Activated naive CD4-positive, alpha-beta T cell treated with anti-CD3 and anti-CD28 coated beads, Interleukin-2, amount 50 U/mL, for 24 hours (primary cell): Measurements from ENCODE around the gene PSORS1C2.
"Not testable (repeated sequence)": the region's sequence is repeated elsewhere in the genome, so short reads cannot be mapped to it uniquely, and the experiment has no call there.

Experiments used
- H3K27ac Mint-ChIP-seq: one replicate; pipeline ENCODE4 v1.8.0; 2021; ENCODE audit warnings: mild to moderate bottlenecking, mixed read lengths
- H3K27me3 Mint-ChIP-seq: one replicate; pipeline ENCODE4 v1.8.0; 2021; ENCODE audit warnings: mixed read lengths
- H3K36me3 Mint-ChIP-seq: one replicate; pipeline ENCODE4 v1.8.0; 2021; ENCODE audit warnings: mixed read lengths
- H3K4me1 Mint-ChIP-seq: one replicate; pipeline ENCODE4 v1.8.0; 2021; ENCODE audit warnings: mixed read lengths
- H3K4me3 Mint-ChIP-seq: one replicate; pipeline ENCODE4 v1.8.0; 2021; ENCODE audit warnings: mild to moderate bottlenecking, mixed read lengths
- H3K9me3 Mint-ChIP-seq: one replicate; pipeline ENCODE4 v1.8.0; 2021; ENCODE audit warnings: mixed read lengths

PSORS1C2 gene

GRCh38 chr6:31170987-31171671, 32.3 kb upstream of the PSORS1C2 start:
- Mint-ChIP-seq H3K9me3 (no peaks in the 10 kb centered on the region), H3K27ac (no peak overlapping the region), H3K36me3 (no peaks in the 10 kb centered on the region), H3K4me3 (no peak overlapping the region), H3K4me1 (peaks cover 4% of the 10 kb centered on the region), H3K27me3 (no peaks in the 10 kb centered on the region)

DNA sequence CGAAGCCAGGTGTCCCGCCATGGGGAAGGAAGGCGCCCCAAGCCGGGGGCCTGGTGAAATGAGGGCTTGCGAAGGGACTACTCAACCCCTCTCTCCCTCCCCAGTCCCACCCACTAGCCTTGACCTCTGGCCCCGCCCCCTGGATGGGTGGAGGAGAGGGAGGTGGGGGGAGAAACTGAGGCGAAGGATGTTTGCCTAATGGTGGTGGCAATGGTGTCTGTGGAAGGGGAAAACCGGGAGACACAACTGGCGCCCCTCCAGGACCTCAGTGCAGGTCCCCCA, 31.7 kb upstream of the PSORS1C2 start, which contains the start of gene POU5F1:
TSS of gene POU5F1 (minus strand) at position 83 of the 282 bp plus-strand sequence. CDS start at position 21, 62 bp downstream.
- Mint-ChIP-seq H3K27me3 (no peaks in the 10 kb centered on the region), H3K36me3 (no peaks in the 10 kb centered on the region), H3K9me3 (no peaks in the 10 kb centered on the region), H3K4me3 (no peak within 1 kb of the TSS), H3K4me1 (no peaks in the 10 kb centered on the region), H3K27ac (no peak within 1 kb of the TSS)

DNA sequence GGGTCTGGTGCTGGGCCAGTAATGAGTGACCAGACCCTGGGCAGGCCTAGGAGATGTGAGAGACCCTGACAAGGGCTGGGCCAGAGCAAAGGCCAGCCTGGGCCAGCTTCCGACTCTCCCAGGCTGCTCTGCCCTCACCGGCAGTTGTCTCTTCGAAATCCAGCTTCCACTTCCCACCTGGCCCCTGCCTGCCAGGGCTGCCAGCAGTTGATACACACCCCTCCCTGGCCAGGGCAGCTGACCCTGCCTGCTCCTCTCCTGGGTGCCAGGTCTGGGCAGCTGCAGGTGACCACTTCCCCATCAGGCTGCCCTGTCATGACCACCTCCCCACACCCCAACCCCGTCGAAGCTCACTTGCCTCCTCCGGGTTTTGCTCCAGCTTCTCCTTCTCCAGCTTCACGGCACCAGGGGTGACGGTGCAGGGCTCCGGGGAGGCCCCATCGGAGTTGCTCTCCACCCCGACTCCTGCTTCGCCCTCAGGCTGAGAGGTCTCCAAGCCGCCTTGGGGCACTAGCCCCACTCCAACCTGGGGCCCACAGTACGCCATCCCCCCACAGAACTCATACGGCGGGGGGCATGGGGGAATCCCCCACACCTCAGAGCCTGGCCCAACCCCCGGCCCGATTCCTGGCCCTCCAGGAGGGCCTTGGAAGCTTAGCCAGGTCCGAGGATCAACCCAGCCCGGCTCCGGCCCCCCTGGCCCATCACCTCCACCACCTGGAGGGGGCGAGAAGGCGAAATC, 31.2 kb upstream of the PSORS1C2 start:
- not testable (repeated sequence) for H3K27ac Mint-ChIP-seq, H3K27me3 Mint-ChIP-seq, H3K4me3 Mint-ChIP-seq, H3K36me3 Mint-ChIP-seq, H3K4me1 Mint-ChIP-seq, H3K9me3 Mint-ChIP-seq

- no peaks in the 10 kb centered on the region for H3K9me3 Mint-ChIP-seq
- H3K4me3 Mint-ChIP-seq = no peak overlapping the region
- no peak overlapping the region for H3K27ac Mint-ChIP-seq
- H3K27me3 Mint-ChIP-seq = no peaks in the 10 kb centered on the region
- H3K4me1 Mint-ChIP-seq = no peaks in the 10 kb centered on the region
- H3K36me3 Mint-ChIP-seq = no peaks in the 10 kb centered on the region
Measured at GRCh38 chr6:31169123-31169857, 30.4 kb upstream of the PSORS1C2 start.

DNA sequence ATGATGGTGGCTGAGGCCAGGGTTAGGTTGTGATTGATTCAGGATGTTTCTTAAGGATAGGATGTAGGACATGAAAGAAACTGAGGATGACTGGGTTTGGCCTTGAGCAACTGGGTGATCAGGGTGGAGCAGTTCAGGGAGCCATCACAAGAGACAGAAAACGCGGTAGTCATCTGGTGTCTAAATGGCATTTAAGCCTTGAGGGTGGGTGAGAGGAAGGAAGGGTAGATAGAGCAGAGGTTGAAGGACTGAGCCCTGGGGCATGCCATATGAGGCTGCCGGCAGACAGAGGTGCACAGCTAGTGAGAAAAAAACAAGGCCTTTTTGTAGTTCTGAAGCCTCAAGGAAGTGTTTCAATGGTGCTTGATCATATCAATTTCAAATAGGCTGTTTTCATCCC, 29.7 kb upstream of the PSORS1C2 start:
- no peaks in the 10 kb centered on the region for H3K9me3 Mint-ChIP-seq
- no peak overlapping the region for H3K27ac Mint-ChIP-seq
- H3K4me3 Mint-ChIP-seq = no peak overlapping the region
- H3K36me3 Mint-ChIP-seq = no peaks in the 10 kb centered on the region
- no peaks in the 10 kb centered on the region for H3K4me1 Mint-ChIP-seq
- no peaks in the 10 kb centered on the region for H3K27me3 Mint-ChIP-seq

GRCh38 chr6:31165986-31166385, 27.1 kb upstream of the PSORS1C2 start:
- Mint-ChIP-seq H3K27me3 (no peaks in the 10 kb centered on the region), H3K36me3 (no peaks in the 10 kb centered on the region), H3K9me3 (no peaks in the 10 kb centered on the region), H3K27ac (no peak overlapping the region), H3K4me3 (no peak overlapping the region), H3K4me1 (no peaks in the 10 kb centered on the region)

GRCh38 chr6:31165064-31165832, 26.4 kb upstream of the PSORS1C2 start:
- H3K27me3 Mint-ChIP-seq, H3K4me1 Mint-ChIP-seq, H3K4me3 Mint-ChIP-seq, H3K27ac Mint-ChIP-seq, H3K36me3 Mint-ChIP-seq, H3K9me3 Mint-ChIP-seq: not testable (repeated sequence)

DNA sequence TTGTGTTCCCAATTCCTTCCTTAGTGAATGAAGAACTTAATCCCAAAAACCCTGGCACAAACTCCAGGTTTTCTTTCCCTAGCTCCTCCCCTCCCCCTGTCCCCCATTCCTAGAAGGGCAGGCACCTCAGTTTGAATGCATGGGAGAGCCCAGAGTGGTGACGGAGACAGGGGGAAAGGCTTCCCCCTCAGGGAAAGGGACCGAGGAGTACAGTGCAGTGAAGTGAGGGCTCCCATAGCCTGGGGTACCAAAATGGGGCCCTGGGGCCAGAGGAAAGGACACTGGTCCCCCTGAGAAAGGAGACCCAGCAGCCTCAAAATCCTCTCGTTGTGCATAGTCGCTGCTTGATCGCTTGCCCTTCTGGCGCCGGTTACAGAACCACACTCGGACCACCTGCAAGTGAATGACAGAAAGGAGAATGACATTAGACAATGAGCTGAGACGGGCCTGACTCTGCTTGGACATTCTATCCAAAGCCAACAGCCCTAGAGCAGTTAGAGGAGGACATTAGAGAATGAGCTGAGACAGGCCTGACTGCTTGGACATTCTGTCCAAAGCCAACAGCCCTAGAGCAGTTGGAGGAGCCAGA, 25.7 kb upstream of the PSORS1C2 start:
- not testable (repeated sequence) for H3K36me3 Mint-ChIP-seq, H3K27me3 Mint-ChIP-seq, H3K9me3 Mint-ChIP-seq, H3K4me3 Mint-ChIP-seq, H3K4me1 Mint-ChIP-seq, H3K27ac Mint-ChIP-seq

DNA sequence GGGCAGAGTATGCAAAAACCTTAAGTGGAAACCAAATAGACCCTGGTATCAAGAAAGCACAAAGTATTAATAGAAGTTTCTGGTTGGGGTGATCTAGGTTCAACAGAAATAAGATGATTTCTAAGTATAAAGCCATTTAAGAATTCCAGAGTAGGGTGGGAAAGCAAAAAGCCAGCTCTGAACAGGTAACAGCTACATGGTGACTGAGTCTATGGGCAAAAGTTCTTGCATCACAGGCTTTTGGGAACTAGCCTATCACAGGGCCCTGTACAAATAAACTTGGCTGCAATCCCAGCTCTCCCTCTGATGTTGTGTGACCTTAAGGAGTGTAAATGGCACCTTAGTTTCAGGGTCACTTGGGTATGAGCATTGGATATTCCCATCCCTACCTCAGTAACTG, 25.1 kb upstream of the PSORS1C2 start:
- Mint-ChIP-seq H3K4me1 (peaks cover 8% of the 10 kb centered on the region), H3K4me3 (no peak overlapping the region), H3K36me3 (no peaks in the 10 kb centered on the region), H3K27me3 (no peaks in the 10 kb centered on the region), H3K9me3 (no peaks in the 10 kb centered on the region), H3K27ac (no peak overlapping the region)

- Mint-ChIP-seq H3K9me3 (no peaks in the 10 kb centered on the region), H3K36me3 (no peaks in the 10 kb centered on the region), H3K4me3 (no peak overlapping the region), H3K27ac (no peak overlapping the region), H3K27me3 (no peaks in the 10 kb centered on the region), H3K4me1 (peaks cover 20% of the 10 kb centered on the region)
Measured at GRCh38 chr6:31162463-31163165, 23.7 kb upstream of the PSORS1C2 start.

DNA sequence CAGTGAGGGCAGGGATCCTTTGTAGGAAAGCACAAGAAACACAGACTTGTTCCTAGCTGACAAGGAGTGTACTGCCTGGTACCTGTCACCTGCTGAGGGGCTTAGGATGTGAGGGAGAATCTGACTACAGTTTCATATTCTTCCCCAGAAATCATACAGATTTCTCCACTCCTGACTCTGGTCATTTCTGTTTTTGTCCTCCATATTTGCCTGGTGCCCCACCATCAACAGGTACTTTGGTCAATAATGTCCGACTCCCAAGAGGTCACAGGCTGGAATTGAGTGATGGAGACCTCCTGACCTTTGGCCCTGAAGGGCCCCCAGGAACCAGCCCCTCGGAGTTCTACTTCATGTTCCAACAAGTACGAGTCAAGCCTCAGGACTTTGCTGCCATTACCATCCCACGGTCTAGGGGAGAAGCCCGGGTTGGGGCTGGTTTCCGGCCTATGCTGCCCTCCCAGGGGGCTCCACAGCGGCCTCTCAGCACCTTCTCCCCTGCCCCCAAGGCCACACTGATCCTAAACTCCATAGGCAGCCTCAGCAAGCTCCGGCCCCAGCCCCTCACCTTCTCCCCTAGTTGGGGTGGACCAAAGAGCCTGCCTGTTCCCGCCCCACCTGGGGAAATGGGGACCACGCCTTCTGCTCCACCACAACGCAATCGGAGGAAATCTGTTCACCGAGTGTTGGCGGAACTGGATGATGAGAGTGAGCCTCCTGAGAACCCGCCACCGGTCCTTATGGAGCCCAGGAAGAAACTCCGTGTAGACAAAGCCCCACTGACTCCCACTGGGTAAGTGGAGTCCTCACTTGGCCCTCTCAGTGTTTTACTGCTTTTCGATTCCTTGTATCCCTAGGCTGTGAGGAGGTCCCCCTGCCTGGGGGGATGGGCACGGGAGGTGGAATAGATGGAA, 22.6 kb upstream of the PSORS1C2 start:
- no peak overlapping the region for H3K4me3 Mint-ChIP-seq
- no peak overlapping the region for H3K27ac Mint-ChIP-seq
- H3K27me3 Mint-ChIP-seq = no peaks in the 10 kb centered on the region
- no peaks in the 10 kb centered on the region for H3K36me3 Mint-ChIP-seq
- no peaks in the 10 kb centered on the region for H3K9me3 Mint-ChIP-seq
- H3K4me1 Mint-ChIP-seq = peaks cover 29% of the 10 kb centered on the region

DNA sequence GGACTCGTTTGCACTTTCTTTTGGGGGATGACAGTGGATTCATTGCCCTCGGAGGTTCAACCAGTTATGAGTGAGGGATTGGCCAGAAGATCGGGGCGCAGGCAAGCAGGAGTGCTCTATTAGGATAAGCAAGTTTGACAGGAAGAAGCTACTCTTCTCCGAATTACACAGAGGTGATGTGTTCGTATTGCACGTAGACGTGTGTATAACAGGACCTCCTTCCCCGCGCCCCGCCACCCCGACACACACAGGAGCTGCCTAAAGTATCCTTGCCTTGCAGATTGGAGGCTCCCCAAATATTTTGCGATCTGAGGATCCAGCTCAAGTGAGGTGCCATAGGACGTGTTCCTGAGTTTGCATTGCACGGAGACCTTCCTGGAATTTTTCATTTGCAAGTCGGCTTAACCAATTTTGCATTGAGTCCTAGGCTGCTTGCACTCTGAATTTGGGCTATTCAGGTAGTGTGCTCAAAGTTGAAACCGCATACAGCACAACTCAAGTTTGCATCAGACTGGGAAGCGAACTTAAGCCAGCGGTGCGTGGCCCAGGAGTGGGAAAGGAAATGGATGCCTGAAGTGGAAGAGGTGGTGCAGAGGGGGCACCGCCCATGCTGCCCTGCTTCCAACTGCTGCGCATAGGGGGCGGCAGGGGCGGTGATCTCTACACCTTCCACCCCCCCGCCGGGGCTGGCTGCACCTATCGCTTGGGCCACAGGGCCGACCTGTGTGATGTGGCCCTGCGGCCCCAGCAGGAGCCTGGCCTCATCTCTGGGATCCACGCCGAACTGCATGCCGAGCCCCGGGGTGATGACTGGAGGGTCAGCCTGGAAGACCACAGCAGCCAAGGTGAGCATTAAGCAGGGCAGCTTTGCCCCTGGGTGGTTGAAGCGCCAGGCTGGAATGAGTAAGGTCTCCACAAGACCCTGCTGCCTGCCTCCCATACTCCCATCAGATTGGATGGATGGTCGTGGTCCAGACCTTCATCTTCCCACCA, 20.3 kb upstream of the PSORS1C2 start:
- H3K27me3 Mint-ChIP-seq = no peaks in the 10 kb centered on the region
- H3K4me3 Mint-ChIP-seq = peak overlapping the region; percentile 88
- H3K36me3 Mint-ChIP-seq = no peaks in the 10 kb centered on the region
- H3K27ac Mint-ChIP-seq = peak overlapping the region; percentile 60
- H3K9me3 Mint-ChIP-seq = no peaks in the 10 kb centered on the region
- peaks cover 32% of the 10 kb centered on the region for H3K4me1 Mint-ChIP-seq

DNA sequence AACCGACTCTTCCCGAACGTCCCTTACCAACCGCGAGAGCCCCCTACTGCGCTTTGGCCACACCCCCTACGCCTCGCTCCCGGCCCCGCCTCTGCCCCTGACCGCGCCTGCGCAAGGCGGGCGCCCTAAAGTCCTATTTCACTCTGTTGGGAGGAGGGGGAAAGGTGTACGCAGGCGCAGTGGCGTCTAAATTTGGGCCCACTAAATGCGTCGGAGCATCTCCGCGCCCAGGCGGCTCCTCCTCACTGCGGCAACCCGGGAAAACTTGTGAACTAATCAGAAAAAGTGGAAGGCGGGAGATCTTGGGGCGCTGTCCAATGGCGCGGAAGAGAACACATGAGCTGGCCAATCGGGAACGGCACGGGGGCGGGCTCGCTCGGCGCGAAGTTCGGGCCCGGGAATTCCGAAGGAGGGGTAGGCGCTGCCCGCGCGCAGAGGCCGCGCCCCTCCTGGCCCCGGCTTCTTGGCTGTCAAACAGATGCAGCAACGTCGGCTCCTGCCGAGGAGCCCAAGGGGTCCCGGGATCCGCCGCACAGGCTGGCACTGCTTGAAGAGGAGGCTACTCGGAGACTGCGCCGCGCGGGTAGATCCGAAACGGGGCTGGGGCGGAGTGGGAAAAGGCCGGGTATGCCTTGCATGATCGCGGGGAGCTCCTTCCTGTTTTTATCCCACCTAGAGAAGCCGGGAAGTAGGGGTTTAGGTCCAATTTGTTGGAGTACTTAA, 19.4 kb upstream of the PSORS1C2 start, which contains the start of gene TCF19:
TSS of gene TCF19 (plus strand) at position 450 of the 723 bp plus-strand sequence. CDS start 881 bp downstream, outside the sequence.
- H3K9me3 Mint-ChIP-seq = no peaks in the 10 kb centered on the region
- H3K4me3 Mint-ChIP-seq = peak within 1 kb of the TSS; percentile 88
- peak within 1 kb of the TSS; percentile 87 for H3K27ac Mint-ChIP-seq
- H3K4me1 Mint-ChIP-seq = peaks cover 32% of the 10 kb centered on the region
- no peaks in the 10 kb centered on the region for H3K36me3 Mint-ChIP-seq
- H3K27me3 Mint-ChIP-seq = no peaks in the 10 kb centered on the region
